K562 (cell line): ENCODE measurements around the gene CCDC90B. TPM values are rescaled to one million over a fixed set of nuclear protein-coding genes. Genes with fewer than 3 reads are reported as not detected.

Source experiments
- ATAC-seq: fragments of 200-7000 bp; cut with Tn5 transposase; 3 replicates; pipeline ENCODE4 v1.9.1; 2020; ENCODE audit warnings: moderate library complexity
- BruUV-seq: library from RNA; stranded (reverse); fragments of 400-500 nt; replicated peaks from 2 replicates; lab custom pipeline; 2021; lab: Mats Ljungman, UMichigan
- CTCF ChIA-PET: fragments of 300-600 bp; formaldehyde crosslinking; extraction: SDS; loops from one replicate; lab custom pipeline; 2021; ENCODE audit warnings: low intra/inter-chr PET ratio; lab: Yijun Ruan, JAX
- POLR2A ChIA-PET: fragments of 300-600, 350-650 bp; sonication (Branson Sonifier 250); formaldehyde crosslinking; extraction: SDS; loops from one replicate; lab custom pipeline; 2021; ENCODE audit warnings: antibody characterized with exemption, inconsistent platforms; lab: Yijun Ruan, JAX
- DNase-seq, 4 experiments: peaks; one replicate each; pipeline versions ENCODE4 v3.0.0 to v3.0.0-alpha.2; 2011 to 2018; ENCODE audit warnings: low spot score in 3 of 4, mixed read lengths in 3 of 4; ENCODE audit errors: extremely low read depth in 1 of 4
- FAIRE-seq: peaks from 2 replicates; lab custom pipeline; 2011; peaks lifted over from hg19 to GRCh38; lab: Jason Lieb, UNC
- H2AFZ ChIP-seq: 2 replicates; pipeline ENCODE4 v1.6.0; 2011; ENCODE audit warnings: low read depth, low read length, control low read depth, inconsistent platforms
- H3K27ac ChIP-seq: fragments of 200-600 bp; 3 replicates; pipeline ENCODE4 v1.8.0; 2011; ENCODE audit warnings: low read depth, mild to moderate bottlenecking, control low read depth, inconsistent platforms, low read length, moderate library complexity, mixed read lengths; ENCODE audit errors: extremely low read depth
- H3K27me3 ChIP-seq, 2 experiments: fragments of 300-600 bp in 1 of 2; 2 replicates in 1 of 2; 3 replicates in 1 of 2; pipeline versions ENCODE4 v1.6.0 to v1.8.0; 2011; ENCODE audit warnings: inconsistent platforms in 2 of 2, low read length in 2 of 2, mild to moderate bottlenecking in 1 of 2, mixed read lengths in 1 of 2, moderate library complexity in 1 of 2; ENCODE audit not compliant: control insufficient read depth in 2 of 2, insufficient read depth in 2 of 2
- H3K36me3 ChIP-seq: fragments of 300-600 bp; 3 replicates; pipeline ENCODE4 v1.8.0; 2011; ENCODE audit warnings: mild to moderate bottlenecking, low read length, inconsistent platforms; ENCODE audit not compliant: control insufficient read depth, insufficient read depth
- H3K4me1 ChIP-seq, 2 experiments: fragments of 200-600 bp in 1 of 2; replicated peaks in 1 of 2; 2 replicates in 1 of 2; 3 replicates in 1 of 2; pipeline versions ENCODE4 v1.5.1 to v1.8.0; 2011; ENCODE audit warnings: inconsistent platforms in 2 of 2, low read length in 2 of 2, mild to moderate bottlenecking in 1 of 2, mixed read lengths in 1 of 2, moderate library complexity in 1 of 2; ENCODE audit not compliant: control insufficient read depth in 2 of 2, insufficient read depth in 2 of 2
- H3K4me2 ChIP-seq: 2 replicates; pipeline ENCODE4 v1.6.1; 2011; ENCODE audit warnings: low read length, control low read depth, inconsistent platforms, mixed read lengths; ENCODE audit not compliant: insufficient read depth
- H3K4me3 ChIP-seq: fragments of 200-600 bp; sonication (generic), shearing (Covaris generic); 2 replicates; pipeline ENCODE4 v1.5.1; 2016; ENCODE audit warnings: control low read depth, inconsistent platforms
- H3K79me2 ChIP-seq: fragments of 200-600 bp; 3 replicates; pipeline ENCODE4 v1.8.0; 2011; ENCODE audit warnings: low read length, inconsistent platforms; ENCODE audit not compliant: control insufficient read depth, insufficient read depth
- H3K9ac ChIP-seq, 2 experiments: 2 replicates each; pipeline versions ENCODE4 v1.6.0 to v1.6.1; 2011; ENCODE audit warnings: low read depth in 2 of 2, low read length in 2 of 2, control low read depth in 1 of 2, inconsistent platforms in 1 of 2, mild to moderate bottlenecking in 1 of 2, mixed read lengths in 1 of 2; ENCODE audit not compliant: insufficient read depth in 1 of 2
- H3K9me1 ChIP-seq: one replicate; pipeline ENCODE4 v1.6.0; 2011; ENCODE audit warnings: inconsistent platforms, mild to moderate bottlenecking, low read length, moderate library complexity; ENCODE audit not compliant: control insufficient read depth, insufficient read depth
- H3K9me3 ChIP-seq: replicated peaks from 2 replicates; pipeline ENCODE4 v1.5.1; 2011; ENCODE audit warnings: low read depth, low read length, inconsistent platforms; ENCODE audit not compliant: control insufficient read depth, insufficient read depth
- H4K20me1 ChIP-seq: replicated peaks from 2 replicates; pipeline ENCODE4 v1.6.1; 2011; ENCODE audit warnings: low read length, inconsistent platforms, mixed read lengths; ENCODE audit not compliant: control insufficient read depth, insufficient read depth
- MEF2A ChIP-seq: IDR thresholded peaks from 2 replicates; pipeline ENCODE4 v1.6.1; 2011; ENCODE audit warnings: low read depth, mild to moderate bottlenecking, low read length, moderate library complexity; ENCODE audit not compliant: control insufficient read depth
- MIER1 ChIP-seq: fragments of 450-650 bp; IDR thresholded peaks from 2 replicates; pipeline ENCODE4 v1.6.1; 2016; ENCODE audit warnings: antibody characterized with exemption, mild to moderate bottlenecking, low read depth
- TFE3 ChIP-seq: fragments of 450-650 bp; formaldehyde crosslinking; IDR thresholded peaks from 2 replicates; pipeline ENCODE4 v1.4.0; 2020; ENCODE audit warnings: mild to moderate bottlenecking, mixed read lengths
- WGBS: fragments of 100-300 bp; shearing (Covaris generic); methylation state at CpG from one replicate; pipeline ENCODE4 v1.1.6; 2016; ENCODE audit warnings: low coverage, mixed read lengths; ENCODE audit not compliant: insufficient coverage; ENCODE audit errors: missing lambda C conversion rate; 5-methylcytosine and 5-hydroxymethylcytosine counted together
- in situ Hi-C: fragments of 300-500 bp; cut with MboI; formaldehyde crosslinking; loops from 4 replicates; pipeline ENCODE4 v1.15.0; 2018; ENCODE audit warnings: inconsistent platforms, mixed read lengths
- intact Hi-C: fragments of 100-400 bp; cut with micrococcal nuclease; formaldehyde crosslinking; loops from 2 replicates; pipeline ENCODE4 v1.14.2; 2022
- polyA plus RNA-seq, 8 experiments: library from polyadenylated mRNA; depleted of rRNA in 4 of 8; stranded (reverse) in 5 of 8; unstranded in 3 of 8; fragments of >200 nt; fragmentation: Nextera tagmentation in 2 of 8; fragmentation: Illumina TruSeq in 1 of 8; extraction: Ambion mirVana in 2 of 8; extraction: Trizol in 1 of 8; gene quantifications; 2 replicates each; pipeline versions ENCODE4 v1.2.1 to v1.2.3, GENCODE V29; 2011 to 2014; ENCODE audit warnings: inconsistent platforms in 1 of 8, missing spikeins in 1 of 8
- total RNA-seq, 7 experiments: library from RNA; depleted of rRNA in 6 of 7; stranded (reverse); fragments of >200 nt in 6 of 7; fragmentation: Illumina TruSeq in 2 of 7; extraction: Trizol in 2 of 7; gene quantifications; 2 replicates each; pipeline versions ENCODE4 v1.2.1 to v1.2.3, GENCODE V29; 2011 to 2021; ENCODE audit warnings: low replicate concordance in 1 of 7

The CCDC90B gene
- total and polyA plus RNA-seq, 9 of the 15 experiments (the other 6 are each of a cell fraction or from before 2014, with no cell fraction given): 26.6 to 63.6 (median 51.8) TPM

DNA sequence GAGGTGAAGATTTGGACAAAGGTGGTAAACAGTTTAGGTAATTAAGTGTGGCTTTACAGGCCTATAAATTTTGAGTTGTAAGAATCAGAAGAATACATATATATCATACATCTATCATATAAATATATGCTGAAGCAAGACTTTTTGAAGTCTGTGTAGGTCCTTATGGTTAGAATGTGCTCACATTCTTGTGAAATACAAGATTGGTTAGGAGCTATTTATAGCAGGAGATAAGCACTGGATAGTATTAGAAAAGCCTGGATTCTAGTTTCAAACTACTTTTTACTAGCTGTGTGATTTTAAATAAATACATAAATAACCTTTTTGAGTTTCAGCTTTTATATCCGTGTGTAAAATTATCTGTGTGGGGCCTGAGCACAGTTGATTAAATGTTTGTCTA, 50.3 kb downstream of the CCDC90B start:
- H4K20me1 ChIP-seq: no peaks in the 10 kb centered on the region
- no peak for FAIRE-seq
- no peaks in the 10 kb centered on the region for H3K27me3 ChIP-seq
- no peak overlapping the region for H3K9ac ChIP-seq
- no TSS peak for BruUV-seq
- H3K36me3 ChIP-seq: no peaks in the 10 kb centered on the region
- H3K4me2 ChIP-seq: no peak overlapping the region
- 0% methylated on average over 1 of the region's 1 CpG for WGBS
- H3K79me2 ChIP-seq: no peaks in the 10 kb centered on the region
- no peaks in the 10 kb centered on the region for H3K9me1 ChIP-seq
- CTCF ChIA-PET: no interaction called here
- in situ Hi-C loops: loop anchor here (25.0 kb wide), 1 partner anchor 324 kb away; the partner anchor contains the start of genes DDIAS and PRCP
- no peak for DNase-seq
- H3K9me3 ChIP-seq: no peaks in the 10 kb centered on the region
- ATAC-seq: no peak
- intact Hi-C loops: loop anchor here (10.0 kb wide), 1 partner anchor 489 kb away; no protein-coding TSS in a partner anchor
- POLR2A ChIA-PET: interaction anchor here (1.6 kb wide), 1 partner anchor 50 kb away, joined by 4 read pairs; the partner anchor contains the start of gene CCDC90B
- no peaks in the 10 kb centered on the region for H3K4me1 ChIP-seq
- TF ChIP-seq TFE3 (CRISPR knock-in tag) (no peak), MIER1 (no peak), MEF2A (0 out of 2 replicates have a peak, but pooled peaks have one; percentile 24)
- no peak overlapping the region for H3K4me3 ChIP-seq
- no peak overlapping the region for H3K27ac ChIP-seq
- H2AFZ ChIP-seq: no peak overlapping the region
